B cell (primary cell): ENCODE measurements around the gene ATPAF1.

Experiments
- EZH2 ChIP-seq: IDR thresholded peaks from 2 replicates; pipeline ENCODE4 v1.6.1; 2012; ENCODE audit warnings: borderline replicate concordance, low read depth, mild to moderate bottlenecking, moderate library complexity, low read length; ENCODE audit not compliant: insufficient read depth, poor library complexity, severe bottlenecking
- TF ChIP-seq, protein P1 (sequence below): fragments of 200-600 bp; IDR thresholded peaks from one replicate; pipeline ENCODE4 v1.8.0; 2022; ENCODE audit warnings: antibody characterized with exemption, mild to moderate bottlenecking

DNA sequence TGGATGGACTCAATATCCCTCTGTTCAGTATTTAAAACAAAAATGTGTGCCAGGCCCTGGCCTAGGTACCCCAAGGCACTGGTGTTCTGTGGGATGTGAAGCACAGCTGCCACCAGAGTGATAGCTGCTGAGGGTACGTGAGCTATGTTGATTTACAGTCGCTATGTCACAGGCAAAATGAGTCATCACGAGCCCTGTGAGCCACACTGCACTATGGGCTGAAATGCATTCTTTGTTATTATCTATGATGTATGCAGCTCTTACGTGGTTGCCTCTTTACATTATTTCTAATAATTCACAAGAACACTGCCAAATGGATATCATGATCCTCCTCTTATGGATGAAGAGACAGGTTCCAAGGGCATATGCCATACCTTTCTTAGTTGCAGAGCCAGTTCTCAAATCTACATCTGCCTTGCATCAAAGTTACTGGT lies 5.6 kb upstream of the ATPAF1 start:
- TF ChIP-seq, protein P1, sequence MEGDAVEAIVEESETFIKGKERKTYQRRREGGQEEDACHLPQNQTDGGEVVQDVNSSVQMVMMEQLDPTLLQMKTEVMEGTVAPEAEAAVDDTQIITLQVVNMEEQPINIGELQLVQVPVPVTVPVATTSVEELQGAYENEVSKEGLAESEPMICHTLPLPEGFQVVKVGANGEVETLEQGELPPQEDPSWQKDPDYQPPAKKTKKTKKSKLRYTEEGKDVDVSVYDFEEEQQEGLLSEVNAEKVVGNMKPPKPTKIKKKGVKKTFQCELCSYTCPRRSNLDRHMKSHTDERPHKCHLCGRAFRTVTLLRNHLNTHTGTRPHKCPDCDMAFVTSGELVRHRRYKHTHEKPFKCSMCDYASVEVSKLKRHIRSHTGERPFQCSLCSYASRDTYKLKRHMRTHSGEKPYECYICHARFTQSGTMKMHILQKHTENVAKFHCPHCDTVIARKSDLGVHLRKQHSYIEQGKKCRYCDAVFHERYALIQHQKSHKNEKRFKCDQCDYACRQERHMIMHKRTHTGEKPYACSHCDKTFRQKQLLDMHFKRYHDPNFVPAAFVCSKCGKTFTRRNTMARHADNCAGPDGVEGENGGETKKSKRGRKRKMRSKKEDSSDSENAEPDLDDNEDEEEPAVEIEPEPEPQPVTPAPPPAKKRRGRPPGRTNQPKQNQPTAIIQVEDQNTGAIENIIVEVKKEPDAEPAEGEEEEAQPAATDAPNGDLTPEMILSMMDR, result no peak
- no peak for TF ChIP-seq EZH2
